DMS153 (cell line): ENCODE results near the gene IPP.
"Not testable (repeated sequence)": the region's sequence is repeated elsewhere in the genome, so short reads cannot be mapped to it uniquely, and the experiment has no call there.

ENCODE experiments used
- DNase-seq: peaks from one replicate; lab custom pipeline; 2025; lab: John Stamatoyannopoulos, UW

IPP gene

DNA sequence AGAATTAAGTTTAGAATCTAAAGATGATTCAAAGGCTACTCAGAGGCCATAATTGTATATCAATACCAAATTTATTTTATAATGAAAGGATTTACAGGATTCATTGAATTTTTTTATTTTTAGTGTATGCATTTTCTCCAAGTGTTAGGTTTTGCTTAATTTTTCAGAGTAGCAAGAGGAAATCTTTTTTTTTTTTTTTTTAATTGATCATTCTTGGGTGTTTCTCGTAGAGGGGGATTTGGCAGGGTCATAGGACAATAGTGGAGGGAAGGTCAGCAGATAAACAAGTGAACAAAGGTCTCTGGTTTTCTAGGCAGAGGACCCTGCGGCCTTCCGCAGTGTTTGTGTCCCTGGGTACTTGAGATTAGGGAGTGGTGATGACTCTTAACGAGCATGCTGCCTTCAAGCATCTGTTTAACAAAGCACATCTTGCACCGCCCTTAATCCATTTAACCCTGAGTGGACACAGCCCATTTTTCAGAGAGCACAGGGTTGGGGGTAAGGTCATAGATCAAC lies 10.8 kb downstream of the IPP start:
- DNase-seq: not testable (repeated sequence)

DNA sequence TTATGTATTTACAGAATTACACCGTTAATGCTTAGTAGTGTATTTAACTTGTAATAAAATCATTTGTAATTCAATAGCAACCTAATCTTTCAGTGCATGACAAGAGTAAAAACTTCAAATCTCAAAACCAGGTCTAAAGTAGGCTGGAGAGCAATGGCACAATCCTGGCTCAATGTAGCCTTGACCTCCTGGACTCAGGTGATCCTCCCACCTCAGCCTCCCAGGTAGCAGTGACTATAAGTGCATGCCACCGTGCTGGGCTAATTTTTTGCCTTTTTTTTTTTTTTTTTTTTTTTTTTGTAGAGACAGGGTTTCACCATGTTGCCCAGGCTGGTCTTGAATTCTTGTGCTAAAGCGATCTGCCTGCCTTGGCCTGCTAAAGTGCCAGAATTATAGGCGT lies 11.3 kb downstream of the IPP start:
- no peak for DNase-seq

DNA sequence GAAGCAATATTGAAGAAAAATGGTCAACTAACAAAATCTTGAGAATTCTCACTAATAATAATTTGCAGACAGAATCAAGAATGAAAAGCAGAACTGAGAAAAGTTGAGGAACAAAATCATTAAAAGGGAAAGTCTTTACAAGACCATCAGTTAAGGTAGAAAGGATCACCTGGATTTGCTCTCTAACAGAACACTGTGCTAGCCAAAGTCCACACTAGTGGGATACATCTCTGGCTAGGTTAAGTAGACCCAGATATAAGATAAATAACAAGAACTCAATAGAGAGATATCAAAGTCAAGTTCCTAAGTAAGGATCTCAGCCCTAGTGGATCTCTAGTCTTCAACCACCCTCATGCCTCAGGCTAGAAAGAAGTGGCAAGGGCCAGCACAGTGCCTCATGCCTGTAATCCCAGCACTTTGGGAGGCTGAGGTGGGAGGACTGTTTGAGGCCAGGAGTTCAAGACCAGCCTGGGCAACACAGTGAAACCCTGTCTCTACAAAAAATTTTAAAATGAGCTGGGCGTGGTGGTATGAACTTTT lies 19.6 kb downstream of the IPP start:
- DNase-seq: no peak

DNA sequence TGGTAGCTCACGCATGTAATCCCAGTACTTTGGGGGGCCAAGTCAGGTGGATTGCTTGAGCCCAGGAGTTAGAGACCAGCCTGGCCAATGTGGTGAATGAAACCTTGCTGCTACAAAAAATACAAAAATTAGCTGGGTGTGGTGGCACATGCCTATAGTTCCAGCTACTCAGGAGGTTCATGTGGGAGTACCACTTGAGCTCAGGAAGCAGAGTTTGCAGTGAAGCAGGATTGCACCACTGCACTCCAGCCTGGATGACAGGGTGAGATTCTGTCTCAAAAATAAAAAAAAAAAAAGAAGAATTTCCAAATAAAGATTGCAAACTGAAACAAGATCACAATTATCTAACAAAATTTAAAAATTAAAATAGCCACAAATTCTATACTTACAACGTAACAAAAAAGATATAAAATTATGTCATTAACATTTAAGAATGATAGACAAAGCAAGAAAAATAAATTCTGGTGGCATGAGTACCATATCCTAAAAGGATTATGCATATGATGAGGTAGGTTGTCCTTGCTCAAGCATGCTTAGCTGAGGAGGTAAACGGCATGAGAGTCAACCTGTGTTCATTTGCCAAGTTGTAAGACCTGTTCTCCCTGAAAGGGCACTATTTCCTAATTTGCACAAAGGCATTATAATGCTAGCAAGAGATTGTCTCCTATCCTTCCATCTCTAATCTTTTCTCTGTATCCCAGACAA lies 20.2 kb downstream of the IPP start:
- DNase-seq: no peak

DNA sequence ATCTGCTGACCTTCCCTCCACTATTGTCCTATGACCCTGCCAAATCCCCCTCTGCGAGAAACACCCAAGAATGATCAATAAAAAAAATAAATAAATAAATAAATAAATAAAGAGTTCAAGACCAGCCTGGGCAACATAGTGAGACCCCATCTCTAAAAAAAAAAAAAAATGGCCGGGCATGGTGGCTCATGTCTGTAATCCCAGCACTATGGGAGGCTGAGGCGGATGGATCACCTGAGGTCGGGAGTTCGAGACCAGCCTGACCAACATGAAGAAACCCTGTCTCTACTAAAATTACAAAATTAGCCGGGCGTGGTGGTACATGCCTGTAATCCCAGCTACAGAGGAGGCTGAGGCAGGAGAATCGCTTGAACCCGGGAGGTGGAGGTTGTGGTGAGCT lies 24.4 kb downstream of the IPP start:
- not testable (repeated sequence) for DNase-seq

DNA sequence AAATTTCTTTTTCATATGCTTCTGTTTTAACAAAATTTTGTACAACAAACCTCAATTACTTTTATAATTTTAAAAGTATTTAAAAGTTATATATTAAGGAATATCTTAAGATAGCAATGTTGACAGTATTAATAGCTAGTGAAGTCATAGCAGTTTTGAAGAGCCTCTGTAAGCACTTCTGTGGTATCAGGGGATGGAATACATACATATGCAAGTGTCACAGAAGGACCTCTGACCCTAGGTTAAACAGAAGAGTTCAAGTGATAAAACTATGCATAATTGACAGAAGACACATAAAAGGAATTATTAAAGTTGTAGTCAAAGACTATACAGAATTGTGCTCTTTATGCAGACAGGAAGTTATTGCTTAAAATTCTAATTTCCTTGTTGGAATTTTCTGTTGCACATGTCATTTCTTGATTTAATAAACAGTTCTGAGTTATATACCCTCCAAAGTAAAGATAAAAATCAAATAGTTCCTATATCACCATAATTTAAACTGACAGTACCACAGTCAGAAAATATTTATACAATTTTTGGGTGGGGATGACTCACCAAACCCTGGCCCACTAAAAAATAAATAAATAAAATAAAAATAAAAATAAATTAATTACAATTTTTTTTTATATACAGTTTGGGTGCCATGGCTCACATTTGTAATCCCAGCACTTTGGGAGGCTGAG lies 27.1 kb downstream of the IPP start:
- DNase-seq: no peak

DNA sequence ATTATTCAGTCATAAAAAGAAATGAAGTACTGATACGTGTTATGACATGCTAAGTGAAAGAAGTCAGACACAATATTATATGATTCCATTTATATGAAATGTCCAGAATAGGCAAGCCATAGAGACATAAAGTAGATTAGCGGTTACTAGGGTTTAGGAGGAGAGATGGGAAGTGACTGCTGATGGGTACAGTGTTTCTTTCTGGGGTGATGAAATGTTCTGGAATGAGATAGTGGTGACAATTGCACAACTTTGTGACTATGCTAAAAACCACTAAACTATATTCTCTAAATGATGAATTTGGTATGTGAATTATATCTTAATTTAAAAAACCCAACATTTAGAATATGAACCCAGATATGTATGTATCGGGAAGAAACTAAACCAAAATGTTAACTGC lies 27.6 kb downstream of the IPP start:
- DNase-seq: no peak

DNA sequence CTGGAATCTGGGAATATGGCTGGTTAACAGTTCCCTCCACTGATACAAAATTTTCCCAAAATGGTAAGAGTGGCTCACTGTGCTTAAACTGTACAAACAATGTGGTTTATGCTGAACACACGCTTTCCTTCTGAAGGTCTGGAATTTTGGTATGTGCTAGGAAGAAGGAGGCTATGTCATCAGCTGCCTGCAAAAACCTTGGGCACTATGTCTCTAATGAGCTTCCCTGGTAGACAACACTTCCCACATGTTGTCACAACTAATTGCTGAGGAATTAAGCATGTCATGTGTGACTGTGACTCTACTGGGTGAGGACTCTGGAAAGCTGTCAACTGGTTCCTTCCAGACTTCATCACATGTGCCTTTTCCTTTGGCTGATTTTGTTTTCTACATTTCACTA lies 29.2 kb downstream of the IPP start:
- no peak for DNase-seq

DNA sequence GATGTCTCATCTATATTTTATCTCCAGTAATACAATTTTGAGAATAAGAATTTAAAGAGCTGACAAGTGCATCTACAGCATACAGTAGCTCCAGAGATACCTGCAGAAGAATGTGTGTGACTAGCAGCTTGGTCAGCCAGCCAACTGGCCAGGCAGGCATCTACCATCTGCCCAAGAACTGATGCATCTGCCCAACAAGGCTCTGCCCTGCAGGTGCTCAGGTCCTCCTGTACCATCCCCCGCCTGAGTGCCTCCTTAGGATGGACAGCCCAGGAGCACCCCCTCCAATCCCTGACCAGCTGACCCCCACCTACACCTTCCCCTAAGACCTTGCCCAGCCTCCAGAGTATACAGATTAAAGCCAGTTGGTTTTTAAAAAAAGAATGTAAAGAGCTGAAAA lies 32.2 kb downstream of the IPP start:
- DNase-seq: no peak

DNA sequence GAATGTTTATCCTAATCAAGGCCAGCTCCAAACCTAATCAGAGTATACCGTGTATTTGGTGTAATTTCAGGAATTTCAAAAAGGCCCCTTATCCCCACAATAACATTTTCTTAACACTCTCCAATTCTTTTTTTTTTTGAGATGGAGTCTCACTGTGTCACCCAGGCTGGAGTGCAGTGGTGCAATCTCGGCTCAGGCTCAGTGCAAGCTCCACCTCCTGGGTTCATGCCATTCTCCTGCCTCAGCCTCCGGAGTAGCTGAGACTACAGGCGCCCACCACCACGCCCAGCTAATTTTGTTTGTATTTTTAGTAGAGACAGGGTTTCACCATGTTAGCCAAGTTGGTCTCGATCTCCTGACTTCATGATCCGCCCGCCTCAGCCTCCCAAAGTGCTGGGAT lies 33.1 kb downstream of the IPP start:
- not testable (repeated sequence) for DNase-seq

DNA sequence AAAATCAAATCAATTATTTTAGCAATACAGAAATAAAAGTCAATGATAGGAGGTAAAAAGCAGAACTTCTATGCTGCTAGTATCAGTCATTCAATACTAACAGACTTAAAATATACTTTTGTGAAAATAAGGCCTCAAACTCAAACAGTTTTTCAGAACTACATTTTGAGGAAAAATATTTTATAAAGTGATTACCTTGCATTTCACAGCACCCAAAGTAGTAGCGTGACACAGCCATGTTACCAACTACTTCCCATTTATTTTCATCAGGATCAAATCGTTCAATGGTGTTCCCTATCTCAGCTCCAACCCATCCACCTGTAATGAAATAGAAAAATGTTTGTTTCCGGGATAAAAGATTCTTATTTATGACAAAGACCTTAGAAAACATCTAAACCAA lies 33.8 kb downstream of the IPP start:
- DNase-seq: no peak

DNA sequence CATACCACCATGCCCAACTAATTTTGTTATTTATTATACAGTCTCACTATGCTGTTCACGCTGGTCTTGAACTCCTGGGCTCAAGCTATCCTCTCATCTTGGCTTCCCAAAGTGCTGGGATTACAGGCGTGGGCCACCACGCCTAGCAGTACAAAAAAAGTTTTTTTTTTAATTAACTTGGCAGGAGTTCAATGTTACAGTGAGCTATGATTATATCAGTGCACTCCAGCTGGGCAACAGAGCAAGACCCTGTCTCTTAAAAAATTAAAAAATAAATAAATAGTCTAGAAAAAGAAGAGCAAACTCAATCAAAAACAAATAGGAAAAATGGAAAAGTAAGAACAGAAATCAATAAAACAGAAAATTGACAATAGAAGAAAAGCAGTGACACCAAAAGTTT lies 36.7 kb downstream of the IPP start:
- DNase-seq: no peak

DNA sequence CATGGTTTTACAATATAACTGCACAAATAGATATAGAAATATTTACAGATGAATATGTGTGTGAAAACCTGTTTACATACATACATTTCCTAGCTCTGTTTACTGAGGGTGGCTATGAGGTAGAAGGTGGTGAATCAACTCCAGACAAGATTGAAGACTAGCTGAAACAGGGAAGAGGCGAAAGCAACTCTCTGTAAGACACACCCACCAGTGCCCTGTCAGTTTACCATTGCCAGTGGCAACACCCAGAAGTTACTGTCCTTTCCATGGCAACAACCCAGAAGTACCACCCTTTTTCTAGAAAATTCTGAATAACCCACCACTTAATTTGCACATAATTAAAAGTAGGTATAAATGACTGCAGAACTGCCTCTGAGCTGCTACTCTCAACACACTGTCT lies 45.8 kb downstream of the IPP start:
- DNase-seq: no peak

DNA sequence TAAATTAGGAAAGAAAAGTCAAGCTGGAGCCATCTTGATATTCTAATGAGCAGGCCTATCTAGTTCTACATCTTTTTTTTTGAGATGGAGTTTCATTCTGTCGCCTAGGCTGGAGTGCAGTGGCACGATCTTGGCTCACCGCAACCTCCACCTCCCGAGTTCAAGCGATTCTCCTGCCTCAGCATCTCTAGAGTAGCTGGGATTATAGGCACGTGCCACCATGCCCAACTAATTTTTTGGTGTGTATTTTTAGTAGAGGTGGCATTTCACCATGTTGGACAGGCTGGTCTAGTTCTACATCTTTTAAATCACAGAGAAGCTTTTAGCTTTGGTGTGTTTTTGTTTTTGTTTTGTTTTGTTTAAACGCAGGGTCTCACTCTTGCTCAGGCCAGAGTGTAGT lies 55.6 kb downstream of the IPP start:
- no peak for DNase-seq

DNA sequence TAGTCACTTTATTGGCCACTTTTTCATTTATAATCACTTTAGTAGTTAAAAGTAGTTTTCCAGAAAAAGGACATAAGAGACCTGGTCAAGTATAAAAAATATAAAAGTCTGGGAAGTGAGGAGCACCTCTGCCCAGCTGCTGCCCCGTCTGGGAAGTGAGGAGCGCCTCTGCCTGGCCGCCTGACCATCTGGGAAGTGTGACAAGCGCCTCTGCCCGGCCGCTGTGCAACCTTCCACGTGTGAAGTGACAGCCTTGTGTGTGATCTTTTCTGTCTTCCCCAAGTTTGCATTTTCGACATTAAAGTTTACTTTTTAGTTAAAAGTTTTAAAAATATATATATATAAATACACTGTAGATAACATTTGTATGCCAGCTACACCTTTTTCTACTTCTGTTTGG lies 56.6 kb downstream of the IPP start:
- not testable (repeated sequence) for DNase-seq

DNA sequence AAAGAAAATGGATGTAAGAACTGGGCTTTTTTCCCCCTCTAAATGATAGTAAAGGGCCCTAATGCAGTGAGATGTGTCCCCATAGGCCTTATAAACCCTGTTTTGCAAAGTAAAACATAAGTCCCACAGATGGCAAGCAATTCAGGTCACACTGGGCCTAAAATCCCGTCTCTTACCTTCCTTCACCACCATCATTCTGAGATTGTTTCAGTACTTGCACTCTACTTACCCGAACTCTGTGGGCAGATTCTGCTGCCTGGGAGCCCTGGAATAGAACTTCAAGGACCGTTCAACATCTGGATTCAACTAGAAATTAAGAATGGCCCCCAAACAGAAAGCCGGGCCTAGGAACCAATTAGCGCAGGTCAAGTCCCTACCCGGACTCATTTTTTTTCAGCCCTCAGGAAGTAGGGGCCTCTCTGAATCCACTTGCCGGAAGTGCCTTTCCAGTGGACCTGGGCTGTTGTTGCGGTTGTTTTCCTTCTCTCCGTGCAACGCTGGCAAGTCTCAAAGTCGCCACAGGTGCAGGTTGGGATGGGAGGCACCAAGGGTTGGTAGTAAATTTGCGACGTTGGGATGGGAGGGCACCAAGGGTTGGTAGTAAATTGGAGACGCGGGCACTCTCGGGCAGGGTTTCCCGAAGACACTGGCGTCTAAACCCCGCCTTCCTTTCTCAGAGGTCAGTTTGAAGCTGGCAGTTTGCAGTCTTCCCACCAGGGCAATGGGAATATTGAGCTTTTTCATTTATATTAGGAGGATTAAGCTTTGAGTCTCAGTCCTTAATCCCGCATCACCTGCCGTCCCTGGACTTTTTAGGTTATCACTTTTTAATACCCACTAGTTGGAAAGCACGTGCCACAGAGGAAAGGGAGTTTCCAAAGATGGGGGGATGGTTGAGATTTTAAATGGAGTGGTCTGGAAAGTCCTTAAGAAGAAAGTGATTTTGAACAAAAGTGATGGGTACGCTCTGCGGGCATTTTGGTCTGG lies 62.4 kb downstream of the IPP start, which contains the start of gene TMEM69:
TSS of gene TMEM69 (plus strand) at position 428 of the 987 bp plus-strand sequence. CDS start 2,888 bp downstream, outside the sequence.
- peak; percentile 82 for DNase-seq

DNA sequence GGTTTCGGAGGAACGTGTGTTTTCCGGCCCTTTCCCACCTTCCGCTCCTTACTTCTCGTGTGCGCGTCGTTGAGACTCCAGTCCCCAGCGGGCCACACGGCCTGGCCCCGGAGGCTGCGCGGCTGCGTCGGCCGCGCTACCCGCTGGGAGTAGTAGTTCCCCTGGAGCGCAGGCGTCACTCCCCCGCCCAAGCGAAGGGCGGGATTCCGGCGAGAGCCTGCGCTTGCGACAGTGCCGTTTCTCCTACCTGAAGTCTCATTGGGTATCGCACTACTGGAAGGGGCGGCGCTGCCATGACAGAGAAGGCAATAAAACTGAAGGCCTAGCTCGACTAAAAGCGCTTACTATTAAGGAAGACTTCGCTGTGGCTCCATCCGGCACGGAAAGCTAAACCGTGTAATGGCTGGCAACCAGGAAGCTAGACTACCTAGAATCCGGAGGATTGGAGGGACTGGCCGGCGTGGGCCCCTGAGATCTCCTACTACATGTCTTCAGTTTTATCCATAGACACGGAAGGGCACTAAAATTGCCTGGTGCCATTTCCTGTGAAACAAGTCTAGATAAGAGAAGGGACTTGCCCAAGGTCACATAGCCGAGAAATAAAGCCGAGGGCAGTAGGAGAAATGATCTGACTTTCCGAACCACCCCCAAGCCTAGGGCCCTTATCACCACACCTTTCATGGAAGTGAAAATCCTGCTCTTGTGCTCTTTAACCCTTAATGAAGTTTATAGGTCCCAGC lies 63.3 kb downstream of the IPP start:
- peak; percentile 100 for DNase-seq

DNA sequence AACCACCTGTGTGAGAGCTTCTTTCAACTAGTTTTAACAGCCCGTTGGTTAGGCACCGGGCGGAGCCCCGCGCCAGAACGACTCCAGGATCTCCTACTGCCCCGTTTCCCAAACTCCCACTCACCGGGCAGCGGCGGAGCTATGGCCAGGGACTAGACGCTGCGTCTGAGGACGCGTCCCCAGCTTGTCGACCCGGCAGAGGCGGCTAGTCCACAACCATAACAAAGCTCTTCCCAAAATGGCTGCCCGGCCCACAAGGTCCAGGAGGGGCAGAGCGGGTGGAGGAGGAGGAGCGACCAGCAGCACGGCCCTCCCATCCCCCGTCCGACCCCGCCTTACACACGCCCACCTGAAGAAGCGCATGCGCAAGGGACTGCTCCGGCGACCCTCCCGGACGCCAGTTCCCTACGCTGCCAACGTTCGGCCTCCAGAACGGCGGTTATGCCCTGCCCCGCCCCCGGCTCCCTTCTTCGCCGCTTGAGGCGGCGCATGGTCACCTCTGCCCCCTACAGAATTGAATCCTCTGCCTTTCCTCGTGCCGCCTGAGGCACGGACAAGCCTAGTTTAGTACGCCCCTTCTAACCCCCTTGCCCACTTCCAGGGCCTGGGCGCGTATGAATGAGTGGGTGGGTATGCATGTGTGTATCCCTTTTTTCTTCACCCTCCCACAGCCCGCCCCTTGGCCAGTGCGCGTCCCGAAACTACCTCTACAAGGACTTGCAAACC lies 64.0 kb downstream of the IPP start, which contains the start of gene GPBP1L1:
TSS of gene GPBP1L1 (minus strand) at position 246 of the 726 bp plus-strand sequence. CDS start 27,446 bp downstream, outside the sequence.
- peak; percentile 94 for DNase-seq

DNA sequence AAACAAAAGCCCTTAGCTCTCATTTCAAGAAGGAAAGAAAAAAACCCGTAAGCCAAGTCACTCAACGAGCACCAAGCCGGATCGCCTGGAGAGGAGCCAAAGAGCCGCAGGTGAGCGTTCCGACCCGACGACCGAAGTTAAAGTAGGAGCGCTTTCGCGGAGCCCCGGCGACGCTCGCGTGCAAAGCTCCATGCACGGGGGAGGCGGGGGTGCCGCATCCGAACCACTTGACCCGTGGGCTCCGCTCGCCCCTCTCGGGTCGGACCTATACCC lies 64.5 kb downstream of the IPP start:
- peak; percentile 38 for DNase-seq

DNA sequence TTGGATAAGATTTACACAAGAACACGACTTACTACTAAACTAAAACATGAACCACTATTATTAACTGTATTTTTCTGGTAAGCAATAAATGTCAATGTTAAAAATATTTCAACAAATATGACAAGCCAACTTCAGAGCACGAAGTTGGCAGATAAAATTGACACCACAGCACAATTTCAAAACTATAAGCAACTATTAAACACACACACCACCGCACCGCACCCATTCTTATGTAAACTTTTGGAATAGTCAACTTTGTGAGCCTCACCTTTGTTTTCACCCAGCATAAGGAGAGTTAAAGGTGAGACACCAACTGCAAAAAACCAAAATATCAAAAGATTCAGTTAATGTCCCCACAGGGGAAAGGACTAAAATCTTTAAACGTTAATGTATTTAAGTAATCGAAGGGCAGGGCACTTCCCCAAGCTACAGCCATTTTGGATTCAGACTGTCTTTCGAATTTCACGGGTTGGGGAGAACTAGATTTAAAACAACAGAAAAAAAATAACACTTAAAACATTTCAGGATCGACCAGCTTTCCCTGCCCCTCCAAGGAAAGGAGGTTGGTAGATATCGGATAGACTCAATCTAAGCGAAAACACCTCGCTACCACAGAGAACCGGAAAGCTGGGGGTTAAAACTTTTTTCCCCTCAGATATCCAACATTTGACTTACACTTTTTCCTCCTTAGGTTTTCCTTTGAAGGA lies 65.0 kb downstream of the IPP start:
- DNase-seq: no peak
